H1 (cell line): ENCODE data around the gene C18orf63. TPM values are rescaled to one million over a fixed set of nuclear protein-coding genes. Genes with fewer than 3 reads are reported as not detected.

Experiments
- CTCF ChIA-PET: fragments of 300-600 bp; sonication (Branson Sonifier 250); formaldehyde crosslinking; loops from one replicate; lab custom pipeline; 2021; ENCODE audit not compliant: partially characterized antibody; lab: Charles Lee
- POLR2A ChIA-PET: fragments of 300-600 bp; sonication (Branson Sonifier 250); formaldehyde crosslinking; loops from one replicate; lab custom pipeline; 2021; ENCODE audit warnings: inconsistent platforms; ENCODE audit not compliant: partially characterized antibody; lab: Charles Lee
- DNase-seq, 2 experiments: peaks; one replicate each; pipeline versions ENCODE4 v3.0.0 to v3.0.0-alpha.2; 2010 to 2022; ENCODE audit warnings: low spot score in 2 of 2, low read depth in 1 of 2, mixed read lengths in 1 of 2
- FAIRE-seq: peaks from 2 replicates; lab custom pipeline; 2011; peaks lifted over from hg19 to GRCh38; lab: Jason Lieb, UNC
- H2AFZ ChIP-seq: 2 replicates; pipeline ENCODE4 v1.8.1; 2012; ENCODE audit warnings: low read length, inconsistent platforms
- H2AK5ac ChIP-seq: 2 replicates; pipeline ENCODE4 v1.6.1; 2013; ENCODE audit warnings: low read depth, low read length
- H2BK120ac ChIP-seq: replicated peaks from 2 replicates; pipeline ENCODE3; 2013; ENCODE audit warnings: low read depth, low read length, inconsistent platforms
- H2BK12ac ChIP-seq: 2 replicates; pipeline ENCODE4 v1.6.1; 2013; ENCODE audit warnings: low read depth, low read length
- H2BK15ac ChIP-seq: 2 replicates; pipeline ENCODE4 v1.6.1; 2013; ENCODE audit warnings: low read length
- H2BK20ac ChIP-seq: 2 replicates; pipeline ENCODE4 v1.6.1; 2013; ENCODE audit warnings: low read length
- H2BK5ac ChIP-seq: 2 replicates; pipeline ENCODE4 v1.6.1; 2013; ENCODE audit warnings: low read depth, low read length
- H3K14ac ChIP-seq: 2 replicates; pipeline ENCODE4 v1.6.1; 2013; ENCODE audit warnings: inconsistent platforms; ENCODE audit not compliant: insufficient read length
- H3K18ac ChIP-seq: 2 replicates; pipeline ENCODE4 v1.6.1; 2013; ENCODE audit warnings: low read length; ENCODE audit errors: extremely low read depth
- H3K23ac ChIP-seq: 2 replicates; pipeline ENCODE4 v1.6.1; 2013; ENCODE audit warnings: inconsistent platforms; ENCODE audit not compliant: insufficient read length
- H3K23me2 ChIP-seq: 2 replicates; pipeline ENCODE4 v1.6.1; 2013; ENCODE audit warnings: low read depth, low read length
- H3K27ac ChIP-seq: 2 replicates; pipeline ENCODE4 v1.6.1; 2011; ENCODE audit warnings: low read depth, low read length, inconsistent platforms
- H3K27me3 ChIP-seq, 4 experiments: replicated peaks in 1 of 4; 1 replicate in 1 of 4; 2 replicates in 3 of 4; pipeline versions ENCODE4 v1.6.1 to v1.8.1; 2011 to 2013; ENCODE audit warnings: low read length in 3 of 4, mild to moderate bottlenecking in 3 of 4, inconsistent platforms in 2 of 4, mixed read lengths in 2 of 4, moderate library complexity in 1 of 4; ENCODE audit not compliant: control insufficient read depth in 3 of 4, insufficient read depth in 3 of 4; ENCODE audit errors: extremely low read depth in 1 of 4
- H3K36me3 ChIP-seq, 4 experiments: 2 replicates each; pipeline versions ENCODE4 v1.6.1 to v1.8.1; 2011 to 2013; ENCODE audit warnings: mild to moderate bottlenecking in 4 of 4, low read length in 3 of 4, moderate library complexity in 2 of 4, control low read depth in 1 of 4, inconsistent platforms in 1 of 4; ENCODE audit not compliant: insufficient read depth in 4 of 4, control insufficient read depth in 2 of 4
- H3K4ac ChIP-seq: replicated peaks from 2 replicates; pipeline ENCODE3; 2013; ENCODE audit warnings: low read length, low read depth, mixed read lengths, inconsistent platforms; ENCODE audit not compliant: insufficient read length
- H3K4me1 ChIP-seq, 4 experiments: replicated peaks in 1 of 4; 1 replicate in 1 of 4; 2 replicates in 3 of 4; pipeline versions ENCODE4 v1.6.1 to v1.8.1; 2011 to 2013; ENCODE audit warnings: low read length in 3 of 4, inconsistent platforms in 2 of 4, mixed read lengths in 1 of 4; ENCODE audit not compliant: insufficient read depth in 4 of 4, control insufficient read depth in 3 of 4
- H3K4me2 ChIP-seq, 2 experiments: 2 replicates each; pipeline versions ENCODE4 v1.6.1 to v1.8.1; 2011 to 2013; ENCODE audit warnings: low read depth in 2 of 2, low read length in 2 of 2, control low read depth in 1 of 2, inconsistent platforms in 1 of 2, mild to moderate bottlenecking in 1 of 2; ENCODE audit not compliant: insufficient read depth in 1 of 2
- H3K4me3 ChIP-seq, 4 experiments: fragments of 200-600, 300-600 bp in 1 of 4; sonication (generic), shearing (Covaris generic), sonication (Bioruptor Twin) in 1 of 4; 2 replicates each; pipeline versions ENCODE4 v1.5.1 to v1.8.1; 2011 to 2016; ENCODE audit warnings: low read length in 4 of 4, low read depth in 3 of 4, control low read depth in 2 of 4, inconsistent platforms in 2 of 4, mild to moderate bottlenecking in 2 of 4, mixed read lengths in 1 of 4, moderate library complexity in 1 of 4; ENCODE audit not compliant: insufficient read depth in 2 of 4; ENCODE audit errors: extremely low read depth in 1 of 4
- H3K56ac ChIP-seq: replicated peaks from 2 replicates; pipeline ENCODE3; 2013; ENCODE audit warnings: low read depth, mild to moderate bottlenecking, mixed read lengths, low read length, inconsistent platforms; ENCODE audit not compliant: insufficient read length
- H3K79me1 ChIP-seq: 2 replicates; pipeline ENCODE4 v1.6.1; 2013; ENCODE audit warnings: low read depth, low read length, control low read depth
- H3K79me2 ChIP-seq, 2 experiments: 2 replicates each; pipeline versions ENCODE4 v1.6.1 to v1.8.1; 2012 to 2013; ENCODE audit warnings: low read length in 2 of 2, mild to moderate bottlenecking in 2 of 2, inconsistent platforms in 1 of 2; ENCODE audit not compliant: insufficient read depth in 2 of 2, control insufficient read depth in 1 of 2
- H3K9ac ChIP-seq, 4 experiments: replicated peaks in 1 of 4; 1 replicate in 1 of 4; 2 replicates in 3 of 4; pipeline versions ENCODE4 v1.6.1 to v1.8.1; 2011 to 2013; ENCODE audit warnings: low read depth in 3 of 4, low read length in 3 of 4, control low read depth in 2 of 4, mild to moderate bottlenecking in 2 of 4, moderate library complexity in 2 of 4, inconsistent platforms in 1 of 4; ENCODE audit errors: extremely low read depth in 1 of 4
- H3K9me3 ChIP-seq, 2 experiments: 2 replicates each; pipeline versions ENCODE4 v1.6.1 to v1.8.1; 2012 to 2013; ENCODE audit warnings: mild to moderate bottlenecking in 2 of 2, moderate library complexity in 2 of 2, control low read depth in 1 of 2, inconsistent platforms in 1 of 2, low read depth in 1 of 2, low read length in 1 of 2, mixed read lengths in 1 of 2; ENCODE audit not compliant: insufficient read depth in 2 of 2
- H4K20me1 ChIP-seq, 2 experiments: replicated peaks in 1 of 2; 2 replicates each; pipeline versions ENCODE3 to v1.8.1; 2011 to 2013; ENCODE audit warnings: inconsistent platforms in 2 of 2, low read length in 2 of 2, mild to moderate bottlenecking in 1 of 2; ENCODE audit not compliant: insufficient read depth in 2 of 2, control insufficient read depth in 1 of 2
- H4K5ac ChIP-seq: 2 replicates; pipeline ENCODE4 v1.6.1; 2013; ENCODE audit warnings: low read length, low read depth, mixed read lengths, inconsistent platforms; ENCODE audit not compliant: insufficient read length
- H4K8ac ChIP-seq: 2 replicates; pipeline ENCODE4 v1.8.0; 2013; ENCODE audit warnings: mild to moderate bottlenecking, moderate library complexity, low read length, inconsistent platforms; ENCODE audit not compliant: insufficient read depth; ENCODE audit errors: extremely low read depth
- H4K91ac ChIP-seq: replicated peaks from 2 replicates; pipeline ENCODE3; 2013; ENCODE audit warnings: low read length, mixed read lengths, inconsistent platforms; ENCODE audit not compliant: insufficient read length
- CBX5 ChIP-seq: fragments of 300-800, 300-1000 bp; sonication (generic); IDR thresholded peaks from 2 replicates; pipeline ENCODE4 v1.7.1; 2016; ENCODE audit warnings: antibody characterized with exemption, low read length, low read depth
- CBX8 ChIP-seq: fragments of 300-800, 300-1000 bp; sonication (generic); IDR thresholded peaks from 2 replicates; pipeline ENCODE4 v1.7.1; 2016; ENCODE audit warnings: low read depth, low read length, borderline replicate concordance
- POLR2A ChIP-seq, 2 experiments: IDR thresholded peaks; 1 replicate in 1 of 2; 2 replicates in 1 of 2; pipeline ENCODE4 v1.6.1; 2011; ENCODE audit warnings: low read depth in 2 of 2, low read length in 2 of 2, mild to moderate bottlenecking in 2 of 2; ENCODE audit errors: control extremely low read depth in 1 of 2
- POU5F1 ChIP-seq: IDR thresholded peaks from 2 replicates; pipeline ENCODE4 v1.6.1; 2011; ENCODE audit warnings: low read depth, mild to moderate bottlenecking, low read length, moderate library complexity
- RAD21 ChIP-seq, 2 experiments: IDR thresholded peaks in 1 of 2; conservative IDR thresholded peaks in 1 of 2; 2 replicates each; pipeline ENCODE4 v1.6.1; 2011; ENCODE audit warnings: low read depth in 2 of 2, low read length in 2 of 2, improper control_type of control experiment in 1 of 2, inconsistent platforms in 1 of 2, mild to moderate bottlenecking in 1 of 2, moderate library complexity in 1 of 2
- RBBP5 ChIP-seq: IDR thresholded peaks from 2 replicates; pipeline ENCODE4 v1.7.1; 2012; ENCODE audit warnings: low read depth, mild to moderate bottlenecking, inconsistent platforms, low read length, moderate library complexity, borderline replicate concordance
- RFX5 ChIP-seq: IDR thresholded peaks from 2 replicates; pipeline ENCODE4 v1.6.1; 2011; ENCODE audit warnings: low read depth, low read length, improper control_type of control experiment, borderline replicate concordance
- SAP30 ChIP-seq: fragments of 300-600 bp; sonication (generic); IDR thresholded peaks from 2 replicates; pipeline ENCODE4 v1.7.1; 2012; ENCODE audit warnings: low read length, moderate library complexity, mild to moderate bottlenecking, inconsistent platforms; ENCODE audit not compliant: insufficient read depth, insufficient replicate concordance
- SIN3A ChIP-seq, 2 experiments: IDR thresholded peaks in 1 of 2; conservative IDR thresholded peaks in 1 of 2; 2 replicates each; pipeline ENCODE4 v1.6.1; 2011 to 2012; ENCODE audit warnings: low read length in 2 of 2, improper control_type of control experiment in 1 of 2, low read depth in 1 of 2, mild to moderate bottlenecking in 1 of 2
- SP1 ChIP-seq: IDR thresholded peaks from 2 replicates; pipeline ENCODE4 v1.6.1; 2011; ENCODE audit warnings: low read depth, low read length
- WGBS, 2 experiments: shearing (Covaris generic) in 1 of 2; methylation state at CpG; one replicate each; pipeline versions ENCODE4 v1.1.6 to v1.1.7; 2013 to 2015; ENCODE audit warnings: low lambda C conversion rate in 2 of 2, mixed read lengths in 2 of 2, inconsistent platforms in 1 of 2, low coverage in 1 of 2, missing lambda C conversion rate in 1 of 2; ENCODE audit not compliant: insufficient replicate concordance in 2 of 2, insufficient coverage in 1 of 2, insufficient read length in 1 of 2; ENCODE audit errors: extremely low coverage in 1 of 2, missing lambda C conversion rate in 1 of 2; 5-methylcytosine and 5-hydroxymethylcytosine counted together
- polyA plus RNA-seq, 7 experiments: library from polyadenylated mRNA; depleted of rRNA in 3 of 7; stranded (reverse) in 5 of 7; unstranded in 2 of 7; fragments of >200 nt in 5 of 7; fragments of 200-250 nt in 2 of 7; gene quantifications; 1 replicate in 5 of 7; 2 replicates in 1 of 7; 4 replicates in 1 of 7; pipeline versions ENCODE4 v1.2.1 to v1.2.3, GENCODE V29; 2011 to 2013; ENCODE audit warnings: missing spikeins in 2 of 7, mixed read lengths in 2 of 7
- total RNA-seq: library from RNA; stranded (reverse); fragmentation: NEBNext Ultra II Directional; extraction: Animal tissue kit (Norgen Biotek cat#: 25700); gene quantifications from 2 replicates; pipeline ENCODE4 v1.2.1, GENCODE V29; 2021
- TF ChIP-seq, protein P1 (sequence below): IDR thresholded peaks from 2 replicates; pipeline ENCODE4 v1.6.1; 2011; ENCODE audit warnings: low read length, improper control_type of control experiment

C18orf63 gene
- total and polyA plus RNA-seq, 2 of the 8 experiments (the other 6 are each of a cell fraction or from before 2014, with no cell fraction given): not detected

DNA sequence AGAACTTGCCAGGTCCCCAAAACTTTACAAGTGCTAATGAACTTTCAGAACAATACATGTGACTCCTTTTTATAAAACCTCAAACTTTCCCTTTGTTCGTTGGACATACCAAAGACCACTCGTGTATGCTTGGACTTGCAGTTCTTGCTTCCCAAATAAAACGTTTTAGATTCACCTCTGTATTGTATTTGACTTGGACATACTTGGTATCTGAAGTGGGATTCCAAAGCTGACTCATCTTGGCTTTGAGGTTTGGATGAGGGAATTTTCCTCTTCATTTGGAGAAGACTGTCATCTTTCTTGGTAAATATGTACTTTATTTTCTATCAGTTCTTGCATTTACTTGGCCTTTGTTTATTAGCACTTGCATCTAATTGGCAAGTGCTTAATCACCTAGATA lies 15.9 kb upstream of the C18orf63 start:
- H2BK5ac ChIP-seq: no peak overlapping the region
- no peak overlapping the region for H3K14ac ChIP-seq
- FAIRE-seq: no peak
- peaks cover 0 to 7% of the 10 kb centered on the region in 2 experiments; a peak in 2 of 4 replicates for H3K9me3 ChIP-seq
- DNase-seq: no peak
- no peak overlapping the region for H2BK20ac ChIP-seq
- POLR2A ChIA-PET: no interaction called here
- no peak overlapping the region for H3K9ac ChIP-seq
- no peaks in the 10 kb centered on the region for H3K4me1 ChIP-seq
- H3K4me2 ChIP-seq: no peak overlapping the region
- H2AK5ac ChIP-seq: no peak overlapping the region
- CTCF ChIA-PET: interaction anchor here (1.0 to 2.2 kb wide), 3 partner anchors 12 to 147 kb away, joined by 3 to 8 read pairs (median 3); no protein-coding TSS in a partner anchor
- H3K27me3 ChIP-seq: no peaks in the 10 kb centered on the region
- H2BK120ac ChIP-seq: no peak overlapping the region
- H3K79me2 ChIP-seq: no peaks in the 10 kb centered on the region
- no peaks in the 10 kb centered on the region for H3K23me2 ChIP-seq
- H3K27ac ChIP-seq: no peak overlapping the region
- no peak overlapping the region for H4K8ac ChIP-seq
- no peak overlapping the region for H2BK12ac ChIP-seq
- no peak overlapping the region for H2AFZ ChIP-seq
- H4K5ac ChIP-seq: no peak overlapping the region
- no peak overlapping the region for H3K4me3 ChIP-seq
- no peak overlapping the region for H3K56ac ChIP-seq
- H2BK15ac ChIP-seq: no peak overlapping the region
- 85% methylated on average over 3 of the region's 3 CpGs; no CpG with 5 or more reads in 1 of the 2 experiments for WGBS, 2 experiments
- H3K18ac ChIP-seq: no peak overlapping the region
- H3K36me3 ChIP-seq: no peaks in the 10 kb centered on the region; a peak in 1 of 8 replicates
- no peaks in the 10 kb centered on the region for H4K20me1 ChIP-seq
- no peaks in the 10 kb centered on the region for H3K79me1 ChIP-seq
- no peak overlapping the region for H4K91ac ChIP-seq
- H3K4ac ChIP-seq: no peak overlapping the region
- H3K23ac ChIP-seq: no peak overlapping the region
- no peak for TF ChIP-seq RAD21 (IDR thresholded peaks at IDR 0.05 in 1 of 2, conservative IDR thresholded peaks at IDR 0.05 in 1 of 2; ENCODE audit: low read depth in 2 of 2, low read length in 2 of 2)
- no peak for TF ChIP-seq CBX8
- TF ChIP-seq POLR2A (IDR thresholded peaks at IDR 0.05; ENCODE audit: control extremely low read depth in 1 of 2, low read depth in 2 of 2, low read length in 2 of 2): no peak
- TF ChIP-seq, protein P1, sequence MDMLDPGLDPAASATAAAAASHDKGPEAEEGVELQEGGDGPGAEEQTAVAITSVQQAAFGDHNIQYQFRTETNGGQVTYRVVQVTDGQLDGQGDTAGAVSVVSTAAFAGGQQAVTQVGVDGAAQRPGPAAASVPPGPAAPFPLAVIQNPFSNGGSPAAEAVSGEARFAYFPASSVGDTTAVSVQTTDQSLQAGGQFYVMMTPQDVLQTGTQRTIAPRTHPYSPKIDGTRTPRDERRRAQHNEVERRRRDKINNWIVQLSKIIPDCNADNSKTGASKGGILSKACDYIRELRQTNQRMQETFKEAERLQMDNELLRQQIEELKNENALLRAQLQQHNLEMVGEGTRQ: no peak
- TF ChIP-seq SAP30: no peak
- no peak for TF ChIP-seq RFX5
- TF ChIP-seq POU5F1: no peak
- TF ChIP-seq SIN3A (conservative IDR thresholded peaks at IDR 0.05 in 1 of 2, IDR thresholded peaks at IDR 0.05 in 1 of 2; ENCODE audit: low read depth in 1 of 2, low read length in 2 of 2): no peak
- TF ChIP-seq CBX5: no peak
- no peak for TF ChIP-seq RBBP5
- no peak for TF ChIP-seq SP1
